NCI-H510A (cell line): Measurements from ENCODE around the gene RER1.

Source experiments
- DNase-seq: peaks from one replicate; lab custom pipeline; 2025; lab: John Stamatoyannopoulos, UW

RER1 gene

DNA sequence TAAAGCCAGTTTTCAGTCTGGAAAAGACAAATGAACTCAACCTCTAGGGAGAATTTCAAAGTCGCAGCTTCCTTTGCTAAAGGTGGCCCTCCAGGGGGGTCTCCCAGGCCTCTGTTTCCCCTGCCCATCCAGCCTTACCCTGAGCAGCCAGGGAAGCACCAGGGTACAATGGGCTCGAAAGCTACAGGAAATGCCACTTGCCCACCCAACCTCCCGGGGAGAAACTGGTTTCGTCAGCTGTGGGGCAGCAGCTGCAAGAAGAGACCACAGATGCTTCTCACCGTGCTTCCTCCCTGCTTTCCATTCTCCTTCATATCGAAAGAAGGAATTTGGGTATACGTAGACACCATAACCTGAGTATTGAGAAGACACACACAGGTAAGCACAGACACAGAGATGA is 2.0 kb upstream of the RER1 start:
- DNase-seq: no peak

DNA sequence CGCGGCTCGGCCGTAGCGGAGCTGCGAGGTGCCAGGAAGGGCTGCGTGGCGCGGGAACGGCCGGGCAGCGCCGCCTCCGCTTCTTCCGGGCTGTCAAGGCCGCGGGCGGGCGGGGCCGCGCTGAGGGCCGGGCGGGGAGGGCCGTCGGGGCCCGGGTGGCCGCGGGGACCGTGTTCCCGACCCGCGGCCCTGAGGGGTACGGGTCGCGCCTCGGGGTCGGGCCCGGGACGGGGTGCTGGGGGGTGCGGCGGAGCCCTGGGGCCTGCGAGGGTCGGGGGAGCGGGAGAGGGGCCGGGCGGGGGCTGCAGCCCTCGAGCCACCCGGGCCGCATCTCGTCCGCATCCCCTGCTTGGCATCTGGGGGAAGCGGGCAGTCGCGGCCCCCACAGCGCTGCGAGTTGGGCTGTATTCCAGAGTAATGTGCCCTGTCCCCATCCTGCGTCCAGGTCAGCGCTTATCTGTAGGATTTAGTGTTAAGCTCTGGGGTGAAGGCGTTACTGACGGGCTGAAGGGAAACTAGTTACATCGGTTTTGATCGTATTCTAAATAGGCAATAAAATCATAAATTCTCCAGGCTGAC is 379 bp downstream of the RER1 start:
- no peak for DNase-seq

DNA sequence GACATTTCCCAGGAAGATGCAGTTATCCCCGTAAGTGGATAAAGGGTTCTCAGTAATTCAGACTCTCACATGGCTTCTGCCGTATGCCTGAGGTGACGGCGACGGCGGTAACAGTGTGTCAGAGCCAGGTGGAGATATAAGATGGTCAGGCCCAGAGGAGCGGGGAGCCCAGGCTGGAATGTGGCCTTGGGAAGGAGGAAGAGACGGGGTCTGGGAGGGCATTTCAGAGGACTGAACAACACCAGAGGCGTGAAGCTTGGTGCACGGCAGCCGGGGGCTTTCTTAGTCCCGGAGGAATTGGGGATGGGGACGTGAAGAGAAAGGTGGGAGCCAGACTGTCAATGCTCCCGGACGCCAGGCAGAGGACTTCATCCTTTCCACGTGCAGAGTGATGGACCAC is 1.0 kb downstream of the RER1 start:
- DNase-seq: no peak

DNA sequence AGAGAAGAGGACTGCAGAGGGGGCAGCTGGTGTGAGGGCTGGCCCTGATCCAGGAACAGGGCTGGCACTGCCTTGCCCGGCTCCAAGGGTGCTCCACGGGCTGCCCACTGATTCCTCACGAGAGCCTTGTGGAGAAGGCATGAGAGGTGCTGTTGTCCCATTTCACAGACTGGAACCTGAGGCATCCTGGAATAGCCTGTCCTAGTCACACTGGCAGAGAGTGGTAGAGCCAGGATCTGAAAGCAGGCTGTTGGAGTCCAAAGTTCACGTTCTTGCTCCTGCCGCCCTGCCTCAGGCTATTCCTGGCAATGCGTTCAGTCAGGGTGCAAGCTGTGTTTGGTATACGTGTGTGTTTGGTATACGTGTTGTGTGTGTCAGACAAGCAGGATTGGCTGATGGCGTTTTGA is 1.8 kb downstream of the RER1 start:
- no peak for DNase-seq

DNA sequence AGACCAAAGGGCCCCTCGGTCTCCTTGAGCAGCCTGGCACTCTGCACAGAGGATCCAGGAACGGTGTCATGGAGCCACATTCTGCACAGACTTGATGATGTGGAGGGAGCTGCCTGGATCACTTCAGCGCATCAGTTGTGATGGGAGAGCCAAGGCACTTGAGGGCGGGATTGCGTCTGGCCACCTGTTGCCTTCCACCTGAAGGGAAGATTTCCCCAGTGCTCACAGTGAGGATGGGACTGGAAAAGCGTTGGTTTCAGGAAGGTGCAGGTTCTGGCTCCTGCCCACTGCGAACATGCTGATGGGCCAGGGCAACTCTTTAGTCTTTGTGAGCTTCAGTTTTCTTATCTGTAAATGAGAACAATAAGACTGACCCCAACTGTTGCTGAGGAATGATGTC is 2.6 kb downstream of the RER1 start:
- no peak for DNase-seq

DNA sequence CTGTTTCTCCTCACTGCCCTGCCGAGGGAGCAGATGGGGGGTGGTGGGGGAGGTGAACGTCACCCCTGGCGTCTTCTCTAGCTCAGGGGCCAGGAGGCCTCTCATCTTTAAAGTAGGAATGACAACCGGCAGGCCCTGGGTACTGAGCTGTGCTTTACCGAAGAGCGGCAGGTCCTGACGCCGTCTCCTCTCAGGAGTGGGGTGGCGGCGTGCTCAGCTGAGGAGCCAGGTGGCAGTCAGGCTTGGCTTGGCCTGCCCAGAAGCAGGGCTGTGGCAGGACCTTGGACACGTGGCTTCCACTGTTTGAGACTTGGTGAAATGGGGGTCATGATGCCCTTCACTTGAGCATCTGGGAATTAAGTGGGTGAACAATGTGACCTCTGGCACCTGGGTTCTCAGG is 3.1 kb downstream of the RER1 start:
- no peak for DNase-seq

DNA sequence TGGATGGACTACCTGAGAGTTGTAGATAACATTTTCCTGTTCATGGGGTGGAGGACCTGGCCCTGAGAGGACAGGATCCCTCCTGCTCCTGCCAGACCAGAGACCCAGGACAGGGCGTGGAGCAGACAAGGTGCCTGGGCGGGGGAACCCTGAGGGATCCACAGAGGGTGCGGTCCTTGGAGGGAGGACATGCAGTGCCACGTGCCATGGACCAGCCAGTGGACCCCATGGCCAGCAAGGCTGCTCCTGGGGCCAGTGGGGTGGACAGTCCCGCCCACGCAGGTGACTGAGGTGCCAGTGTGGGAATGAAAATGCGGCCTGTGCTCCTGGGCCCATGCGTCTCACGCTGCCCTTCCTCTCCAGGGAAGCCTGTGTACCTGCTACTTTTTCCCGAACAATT is 3.6 kb downstream of the RER1 start:
- DNase-seq: no peak

DNA sequence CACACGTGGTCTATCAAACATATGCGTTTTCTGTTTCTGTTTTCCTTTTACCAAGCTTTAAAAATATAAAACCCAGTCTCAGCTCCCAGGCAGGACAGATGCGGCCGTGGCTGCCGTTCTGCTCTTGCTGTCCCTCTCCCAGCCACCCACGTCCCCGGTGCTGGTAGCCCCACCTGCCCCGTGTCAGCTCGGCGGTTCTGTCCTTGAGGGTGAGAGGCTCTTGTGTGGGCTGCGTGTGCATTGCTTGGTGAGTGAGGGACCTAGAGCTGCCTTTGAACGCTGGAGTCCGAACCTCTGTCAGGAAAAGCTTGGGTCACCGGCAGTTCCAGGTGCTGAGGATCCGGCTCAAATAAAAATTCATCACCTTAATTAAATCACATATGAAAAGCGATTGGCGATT is 4.4 kb downstream of the RER1 start:
- DNase-seq: no peak

DNA sequence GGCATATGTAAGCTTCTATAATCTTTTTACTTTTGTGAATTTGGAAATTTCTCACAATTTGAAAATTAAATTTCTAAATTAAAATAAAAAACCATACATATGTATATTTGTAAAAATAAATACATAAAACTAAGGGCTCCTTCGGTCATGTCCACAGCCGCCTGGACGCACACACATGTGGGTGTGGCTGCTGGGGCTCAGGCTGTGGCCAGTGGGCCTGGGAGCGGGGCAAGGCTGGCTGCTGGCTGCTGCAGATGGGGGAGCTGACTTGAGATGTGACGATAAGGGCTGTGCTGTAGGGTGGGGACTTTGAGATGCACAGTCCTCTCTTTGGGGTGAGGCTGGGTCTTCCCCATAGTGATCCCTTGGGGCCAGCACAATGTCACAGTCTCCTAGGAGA is 4.8 kb downstream of the RER1 start:
- DNase-seq: no peak

DNA sequence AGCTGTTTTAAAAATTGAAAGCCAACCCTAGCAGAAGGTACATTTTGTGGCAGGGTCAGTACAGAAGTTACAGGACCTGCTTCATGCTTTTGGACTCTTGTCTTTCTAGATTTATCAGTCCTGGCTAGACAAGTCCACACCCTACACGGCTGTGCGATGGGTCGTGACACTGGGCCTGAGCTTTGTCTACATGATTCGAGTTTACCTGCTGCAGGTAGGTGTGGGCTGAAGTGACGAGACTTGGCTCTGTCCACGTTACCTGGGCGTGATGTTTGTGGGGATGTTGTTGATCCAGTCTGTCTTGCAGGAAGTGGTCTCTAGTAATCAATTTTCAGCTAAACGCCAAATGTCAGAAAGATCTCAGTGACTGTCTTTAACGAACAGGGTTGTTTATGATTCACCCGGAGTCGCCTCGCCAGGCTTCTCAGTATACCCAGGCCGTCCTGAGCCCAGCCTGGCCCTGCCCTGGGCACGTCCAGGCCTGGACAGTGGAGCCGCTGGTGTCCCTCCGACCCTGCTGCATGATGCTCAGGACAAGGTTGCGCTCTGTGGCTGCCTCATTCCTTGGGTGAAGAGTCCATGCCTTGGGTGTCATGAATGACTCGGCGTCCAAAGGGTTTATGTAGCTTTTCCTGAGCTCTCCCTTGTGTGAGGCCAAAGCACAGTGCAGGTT is 5.5 kb downstream of the RER1 start:
- no peak for DNase-seq

DNA sequence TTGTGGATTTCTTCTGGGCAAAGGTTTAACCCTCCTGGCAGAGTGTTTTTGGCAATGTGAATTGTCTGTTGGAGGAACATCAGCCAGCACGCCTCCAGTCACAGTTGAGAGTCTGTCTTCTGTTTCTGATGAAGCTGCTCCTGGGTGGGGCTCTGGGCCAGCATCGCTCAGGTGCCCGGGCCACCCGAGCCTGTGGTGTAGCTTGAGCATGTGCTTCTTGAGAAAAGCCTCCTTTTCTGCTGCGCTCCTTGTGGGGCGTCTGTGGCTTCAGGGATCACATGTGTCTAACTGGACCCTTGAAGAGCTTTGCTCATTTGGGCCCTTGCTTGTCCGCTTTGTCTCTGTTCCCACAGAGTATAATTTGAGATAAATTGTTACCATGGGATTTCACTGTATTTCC is 7.2 kb downstream of the RER1 start:
- no peak for DNase-seq

DNA sequence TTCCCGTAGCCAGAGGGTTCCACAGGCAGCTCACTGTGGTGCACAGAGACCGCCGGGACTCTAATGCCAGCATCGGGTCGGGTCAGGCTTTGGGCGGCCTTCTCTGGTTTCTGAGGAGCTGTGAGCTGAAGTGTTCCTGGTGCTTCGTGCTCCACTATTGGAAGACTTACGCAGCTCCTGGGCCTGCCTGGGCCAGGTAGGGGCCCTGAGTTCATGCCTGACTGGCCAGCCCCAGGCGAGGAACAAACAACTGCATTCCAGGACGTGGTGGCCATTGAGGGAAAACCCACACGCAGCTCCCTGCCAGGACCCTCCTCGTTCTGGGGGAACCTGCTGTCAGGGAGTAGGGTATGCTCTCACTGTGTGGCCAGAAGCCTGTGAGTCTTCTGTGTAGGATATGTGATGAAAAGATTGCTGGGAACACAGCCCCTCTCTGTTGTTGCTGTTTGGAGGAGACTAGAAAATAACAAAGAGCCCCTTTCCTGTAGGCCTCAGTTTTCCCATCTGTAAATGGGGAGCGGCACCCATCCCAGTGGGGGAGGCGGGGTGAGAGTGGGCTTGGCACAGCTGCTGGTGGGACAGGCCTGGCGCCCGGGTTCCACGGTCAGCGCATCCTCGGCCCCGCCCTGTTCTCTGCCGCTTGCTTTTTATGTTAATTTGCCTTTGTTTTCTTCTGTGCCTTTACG is 8.4 kb downstream of the RER1 start:
- DNase-seq: no peak

DNA sequence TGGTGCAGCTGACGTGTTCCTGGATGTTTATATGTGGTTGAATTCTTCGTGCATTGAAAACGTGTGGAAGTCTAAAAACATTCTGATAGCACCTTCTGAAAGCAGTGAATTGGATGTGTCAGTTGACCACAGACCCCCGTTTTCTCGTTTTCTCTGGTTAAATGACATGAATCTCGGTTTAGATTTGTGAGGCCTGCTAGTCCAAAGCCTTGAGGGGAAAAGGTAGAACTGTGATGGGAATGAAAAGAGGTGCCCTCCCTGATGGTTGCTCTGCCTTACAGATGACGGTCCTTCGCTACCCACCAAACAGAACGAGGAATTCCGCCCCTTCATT is 8.9 kb downstream of the RER1 start:
- DNase-seq: no peak

DNA sequence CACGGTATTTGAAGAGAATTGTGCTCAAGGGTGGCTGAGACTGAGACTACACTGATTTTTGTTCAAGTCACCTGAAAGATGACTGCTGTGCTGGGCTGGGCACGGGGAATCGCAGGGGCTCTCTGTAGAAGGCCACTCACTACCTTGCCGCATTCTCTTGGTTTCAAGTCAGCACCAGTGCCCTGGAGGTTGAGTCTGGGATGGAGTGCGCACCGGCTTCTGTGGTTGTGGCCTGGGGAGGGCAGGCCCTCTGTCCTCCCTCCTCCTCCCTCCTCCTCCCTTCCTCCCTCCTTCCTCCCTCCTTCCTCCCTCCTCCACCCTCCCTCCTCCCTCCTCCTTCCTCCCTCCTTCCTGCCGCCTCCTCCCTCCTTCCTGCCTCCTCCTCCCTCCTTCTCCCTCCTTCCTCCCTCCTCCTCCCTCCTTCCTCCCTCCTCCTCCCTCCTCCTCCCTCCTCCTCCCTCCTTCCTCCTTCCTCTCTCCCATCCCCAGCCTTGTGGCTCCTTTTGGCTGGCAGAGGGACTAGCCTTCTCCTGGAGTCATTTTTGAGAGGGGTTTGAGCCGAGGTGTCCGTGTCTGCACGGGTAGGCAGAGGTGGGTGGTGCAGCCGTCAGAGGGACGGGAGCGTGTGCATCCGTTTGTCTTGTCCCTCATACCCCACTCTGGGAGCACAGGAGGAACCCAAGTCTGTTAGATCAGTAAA is 9.5 kb downstream of the RER1 start:
- DNase-seq: no peak

DNA sequence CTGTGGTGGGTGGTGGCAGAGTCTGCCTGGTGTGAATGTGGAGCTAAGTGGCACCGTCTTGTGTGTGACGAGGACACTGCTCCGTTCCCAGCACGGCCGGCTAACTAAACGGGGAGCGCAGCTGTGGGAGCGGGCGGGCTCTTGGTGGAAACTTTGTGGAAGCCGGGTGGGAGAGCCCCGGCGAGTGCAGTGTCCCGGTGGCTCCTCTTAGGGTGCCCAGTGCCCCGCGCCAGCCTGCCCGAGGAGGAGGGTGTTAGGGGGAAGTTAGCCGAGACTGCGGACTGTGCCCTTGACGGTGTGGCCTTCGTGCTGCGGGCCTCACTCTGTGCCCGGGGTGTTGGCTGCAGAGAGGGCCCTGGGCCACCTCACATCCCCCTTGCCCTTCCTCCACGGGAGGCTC is 10.8 kb downstream of the RER1 start:
- DNase-seq: no peak

DNA sequence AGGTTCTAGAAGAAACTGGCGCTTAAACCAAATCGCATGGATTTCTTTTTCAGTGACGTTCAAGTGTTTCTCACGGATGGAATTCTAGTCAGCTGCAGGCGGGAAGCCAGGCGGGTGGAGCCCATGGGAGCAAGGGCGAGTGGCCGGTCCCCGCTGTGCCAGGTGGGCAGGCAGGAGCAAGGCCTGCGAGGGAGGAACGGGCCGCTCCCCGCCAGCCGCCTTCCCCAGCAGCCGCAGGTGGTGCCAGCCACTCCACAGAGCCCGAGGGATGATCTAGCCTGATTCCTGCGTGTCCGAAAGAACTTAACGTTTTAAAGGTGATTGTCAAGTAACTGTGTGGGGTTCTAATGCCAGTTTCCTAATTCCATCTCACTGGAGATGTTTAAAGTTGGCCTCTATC is 11.6 kb downstream of the RER1 start:
- DNase-seq: no peak

DNA sequence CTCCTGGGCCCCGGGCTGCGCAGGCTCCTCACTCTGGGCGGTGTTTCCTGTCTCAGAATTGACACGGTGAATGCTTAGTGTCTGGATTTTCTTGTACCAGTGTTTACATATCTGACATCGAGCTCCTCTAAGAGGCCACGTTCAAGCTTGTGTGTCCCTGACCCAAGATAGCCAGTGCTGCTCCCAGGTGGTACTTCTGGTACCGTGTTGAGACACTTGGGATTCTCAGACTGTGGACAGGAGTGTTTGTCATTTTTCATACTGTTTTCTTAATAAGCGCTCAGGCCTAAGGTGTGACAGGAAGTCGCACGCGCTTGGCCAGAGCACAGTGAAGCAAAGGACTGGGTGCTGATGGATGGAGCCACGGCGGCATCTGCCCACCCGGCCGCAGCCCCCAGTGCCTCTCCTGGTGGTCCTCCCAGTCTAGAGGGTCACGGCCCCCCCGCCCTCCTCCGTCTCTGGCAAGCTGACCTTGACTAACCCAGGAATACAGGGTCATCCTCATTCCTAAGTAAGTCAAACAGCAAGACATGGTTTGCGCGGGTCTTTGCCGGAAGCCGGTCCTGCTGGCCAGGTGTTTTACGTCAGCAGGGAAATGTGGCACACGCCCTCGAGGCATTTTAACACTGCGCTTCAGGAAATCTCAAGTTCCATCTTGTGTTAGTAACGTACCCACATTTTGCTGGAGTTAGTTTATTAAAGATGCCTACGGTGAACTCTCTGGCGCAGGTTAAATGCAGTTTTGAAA is 12.7 kb downstream of the RER1 start:
- DNase-seq: no peak

DNA sequence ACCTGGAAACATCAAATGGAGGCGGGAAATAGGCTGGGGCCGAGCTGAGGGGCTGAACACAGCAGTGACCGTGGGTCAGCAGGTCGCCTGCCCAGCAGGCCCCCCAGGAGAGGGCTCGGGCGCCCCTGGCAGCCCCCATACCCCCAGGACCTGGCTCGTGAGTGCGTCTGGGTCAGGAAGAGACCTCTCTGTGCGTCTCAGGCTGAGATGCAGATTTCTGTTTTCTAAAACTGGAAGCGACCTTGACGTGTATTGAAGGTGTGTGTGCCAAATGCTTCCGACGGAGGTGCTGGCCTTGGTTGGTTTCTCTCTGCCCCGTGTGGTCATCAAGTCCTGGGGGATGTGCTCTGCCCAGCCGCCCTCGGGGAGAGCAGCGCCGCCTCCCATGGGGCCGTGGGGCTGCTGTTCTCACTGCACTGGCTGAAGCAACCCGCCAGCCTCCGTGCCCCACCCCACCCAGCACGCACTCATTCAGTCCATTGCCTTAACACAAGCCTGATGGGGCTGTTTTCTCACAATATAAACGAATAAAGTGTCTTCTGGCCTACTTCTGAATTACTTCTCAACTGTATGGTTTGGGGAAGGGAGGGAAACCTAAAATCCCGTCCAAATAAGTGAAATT is 13.4 kb downstream of the RER1 start:
- DNase-seq: no peak

DNA sequence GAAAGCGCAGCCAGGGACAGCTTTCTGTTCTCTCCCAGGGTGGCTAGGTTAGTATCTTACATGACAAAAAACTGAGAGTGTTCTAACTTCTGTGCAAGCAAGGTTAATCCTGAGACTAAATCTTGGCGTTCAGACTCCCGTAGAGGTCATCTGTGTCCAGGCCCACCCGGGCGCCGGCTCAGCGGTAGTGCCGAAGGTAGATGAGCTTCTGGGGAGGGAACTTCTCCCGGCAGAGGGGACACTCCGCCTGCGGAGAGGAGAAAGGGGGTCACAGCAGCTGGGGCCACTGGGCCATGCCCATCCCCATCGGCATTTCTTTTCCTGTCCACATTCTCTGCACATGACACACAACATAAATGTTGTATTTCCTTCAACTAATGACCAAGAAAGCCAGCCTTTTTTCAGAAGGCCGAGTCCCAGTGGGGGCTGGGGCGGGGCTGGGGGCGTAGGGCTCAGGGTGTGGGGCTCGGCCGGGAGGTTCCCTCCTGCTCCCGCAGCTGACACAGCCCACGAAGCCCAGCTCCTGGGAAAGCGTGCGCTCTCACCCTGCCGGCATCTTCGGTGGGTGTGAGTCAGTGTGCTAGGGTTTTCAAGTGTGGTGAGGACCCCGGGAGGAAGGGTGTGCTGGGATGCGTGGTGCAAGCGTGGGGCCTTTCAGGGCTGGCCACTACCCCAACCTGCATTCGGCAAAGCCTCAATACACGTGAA is 14.1 kb downstream of the RER1 start:
- no peak for DNase-seq

DNA sequence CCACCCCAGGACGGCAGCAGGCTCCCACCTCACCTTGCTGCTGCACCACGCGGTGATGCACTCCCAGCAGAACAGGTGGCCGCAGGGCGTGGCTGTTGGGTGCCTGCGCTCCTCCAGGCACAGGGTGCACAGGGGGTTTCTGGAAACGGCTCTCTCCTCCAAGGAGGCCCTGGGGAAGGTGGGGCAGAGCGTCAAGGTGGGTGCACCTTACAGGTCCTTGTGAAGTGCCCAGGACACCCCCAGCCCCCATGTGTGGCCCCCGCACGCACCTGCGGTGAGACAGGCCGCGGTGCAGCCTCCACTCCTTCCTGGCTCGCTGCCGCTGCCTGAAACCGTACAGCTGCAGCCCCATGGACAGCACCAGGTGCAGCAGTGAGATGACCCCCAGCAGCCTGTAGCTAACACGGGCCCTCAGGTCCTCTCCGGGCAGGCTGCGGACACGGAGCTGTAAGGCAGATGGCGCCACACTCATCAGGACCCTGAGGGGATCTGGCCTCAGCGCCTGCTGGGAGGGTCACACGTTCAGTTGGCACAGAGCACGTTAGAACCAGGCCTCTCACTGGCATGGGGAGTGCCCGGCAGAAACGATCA is 14.9 kb downstream of the RER1 start:
- DNase-seq: no peak
